Smooth muscle cell (in vitro differentiated cells): ENCODE measurements around the gene MTCL3.

Experiments used
- DNase-seq: peaks from one replicate; lab custom pipeline; 2025; ENCODE audit not compliant: unreplicated experiment; lab: John Stamatoyannopoulos, UW
- H2AFZ ChIP-seq: fragments of 200-600 bp; sonication (generic); 2 replicates; pipeline ENCODE4 v1.6.0; 2016; ENCODE audit warnings: antibody characterized with exemption, low read depth, mild to moderate bottlenecking
- H3F3A ChIP-seq: fragments of 200-600 bp; sonication (generic); 2 replicates; pipeline ENCODE4 v1.6.0; 2017; ENCODE audit warnings: antibody characterized with exemption, low read depth
- H3K27ac ChIP-seq: fragments of 200-600 bp; sonication (generic); 2 replicates; pipeline ENCODE4 v1.5.1; 2016; ENCODE audit warnings: low read depth, mild to moderate bottlenecking
- H3K27me3 ChIP-seq: fragments of 200-600 bp; sonication (generic); 2 replicates; pipeline ENCODE4 v1.6.1; 2016; ENCODE audit warnings: low read depth, mild to moderate bottlenecking
- H3K36me3 ChIP-seq: fragments of 200-600 bp; sonication (generic); 2 replicates; pipeline ENCODE4 v1.5.1; 2016; ENCODE audit warnings: low read depth
- H3K4me1 ChIP-seq: fragments of 200-600 bp; sonication (generic); 2 replicates; pipeline ENCODE4 v1.5.1; 2016; ENCODE audit warnings: low read depth
- H3K4me2 ChIP-seq: fragments of 200-600 bp; sonication (generic); 2 replicates; pipeline ENCODE4 v1.6.0; 2016; ENCODE audit warnings: mild to moderate bottlenecking
- H3K4me3 ChIP-seq: fragments of 200-600 bp; sonication (generic); 2 replicates; pipeline ENCODE4 v1.5.1; 2016; ENCODE audit warnings: mild to moderate bottlenecking
- H3K79me2 ChIP-seq: fragments of 200-600 bp; sonication (generic); 2 replicates; pipeline ENCODE4 v1.6.0; 2016; ENCODE audit warnings: low read depth, mild to moderate bottlenecking
- H3K9ac ChIP-seq: fragments of 200-600 bp; sonication (generic); 2 replicates; pipeline ENCODE4 v1.6.0; 2016; ENCODE audit warnings: low read depth
- H3K9me3 ChIP-seq: fragments of 200-600 bp; sonication (generic); replicated peaks from 2 replicates; pipeline ENCODE4 v1.5.1; 2016; ENCODE audit warnings: low read depth
- H4K20me1 ChIP-seq: fragments of 200-600 bp; sonication (generic); 2 replicates; pipeline ENCODE4 v1.6.0; 2016; ENCODE audit warnings: low read depth
- WGBS: methylation state at CpG from one replicate; pipeline ENCODE4 v1.1.7; 2016; ENCODE audit warnings: low lambda C conversion rate; 5-methylcytosine and 5-hydroxymethylcytosine counted together
- TF ChIP-seq, protein P1 (sequence below): fragments of 200-600 bp; sonication (generic); IDR thresholded peaks from 2 replicates; pipeline ENCODE4 v1.5.1; 2017; ENCODE audit warnings: borderline replicate concordance, mild to moderate bottlenecking, antibody characterized with exemption; ENCODE audit not compliant: insufficient read depth, poor library complexity, severe bottlenecking

Gene MTCL3

DNA sequence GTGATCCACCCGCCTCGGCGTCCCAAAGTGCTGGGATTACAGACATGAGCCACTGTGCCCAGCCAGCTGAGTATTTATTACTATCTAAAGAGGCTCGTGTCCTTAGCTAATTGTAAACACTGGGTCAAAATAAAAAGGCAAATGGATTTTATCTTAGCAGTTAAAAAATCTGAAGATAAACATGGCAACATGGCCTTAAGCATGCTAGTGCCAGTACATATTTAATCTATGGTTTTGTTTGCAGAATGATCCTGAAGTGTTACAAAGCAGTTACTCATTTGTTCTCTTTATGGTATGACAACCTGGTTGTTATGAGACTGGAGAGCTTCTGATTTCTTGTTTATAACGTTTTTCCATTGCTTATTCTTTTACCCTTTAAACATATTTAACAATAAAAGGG, 56.1 kb downstream of the MTCL3 start:
- TF ChIP-seq, protein P1, sequence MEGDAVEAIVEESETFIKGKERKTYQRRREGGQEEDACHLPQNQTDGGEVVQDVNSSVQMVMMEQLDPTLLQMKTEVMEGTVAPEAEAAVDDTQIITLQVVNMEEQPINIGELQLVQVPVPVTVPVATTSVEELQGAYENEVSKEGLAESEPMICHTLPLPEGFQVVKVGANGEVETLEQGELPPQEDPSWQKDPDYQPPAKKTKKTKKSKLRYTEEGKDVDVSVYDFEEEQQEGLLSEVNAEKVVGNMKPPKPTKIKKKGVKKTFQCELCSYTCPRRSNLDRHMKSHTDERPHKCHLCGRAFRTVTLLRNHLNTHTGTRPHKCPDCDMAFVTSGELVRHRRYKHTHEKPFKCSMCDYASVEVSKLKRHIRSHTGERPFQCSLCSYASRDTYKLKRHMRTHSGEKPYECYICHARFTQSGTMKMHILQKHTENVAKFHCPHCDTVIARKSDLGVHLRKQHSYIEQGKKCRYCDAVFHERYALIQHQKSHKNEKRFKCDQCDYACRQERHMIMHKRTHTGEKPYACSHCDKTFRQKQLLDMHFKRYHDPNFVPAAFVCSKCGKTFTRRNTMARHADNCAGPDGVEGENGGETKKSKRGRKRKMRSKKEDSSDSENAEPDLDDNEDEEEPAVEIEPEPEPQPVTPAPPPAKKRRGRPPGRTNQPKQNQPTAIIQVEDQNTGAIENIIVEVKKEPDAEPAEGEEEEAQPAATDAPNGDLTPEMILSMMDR = no peak
- Histone ChIP-seq H3K9me3 (no peaks in the 10 kb centered on the region), H3K27ac (peak overlapping the region; percentile 64), H3F3A (peaks cover 8% of the 10 kb centered on the region), H3K36me3 (no peaks in the 10 kb centered on the region), H3K4me1 (peaks cover 16% of the 10 kb centered on the region), H3K27me3 (no peaks in the 10 kb centered on the region), H2AFZ (no peak overlapping the region), H3K4me3 (no peak overlapping the region), H4K20me1 (no peaks in the 10 kb centered on the region), H3K9ac (no peak overlapping the region), H3K4me2 (no peak overlapping the region), H3K79me2 (no peaks in the 10 kb centered on the region)
- DNase-seq = no peak
- 55% methylated on average over 5 of the region's 5 CpGs for WGBS

DNA sequence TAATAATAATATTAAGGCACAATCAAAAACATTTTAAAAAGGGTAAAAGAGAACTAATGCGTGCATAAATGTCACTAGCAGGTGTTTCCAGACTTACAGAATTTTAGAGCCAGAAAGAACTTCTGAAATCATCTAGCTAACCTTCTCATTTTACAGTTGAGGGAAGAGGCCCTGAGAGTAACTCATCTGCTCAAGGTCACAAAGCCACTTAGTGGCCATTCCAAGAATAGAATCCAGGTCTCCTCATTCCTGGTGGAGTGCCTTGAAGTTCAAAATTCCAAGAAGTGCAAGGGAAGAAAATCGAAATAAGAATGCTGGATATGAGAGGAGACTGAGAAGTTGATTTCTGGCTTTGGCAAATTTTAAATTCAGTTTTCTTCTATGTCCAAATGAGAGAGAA, 56.8 kb downstream of the MTCL3 start:
- DNase-seq = no peak
- TF ChIP-seq, protein P1 = no peak
- WGBS = 82% methylated on average over 2 of the region's 2 CpGs
- Histone ChIP-seq H4K20me1 (no peaks in the 10 kb centered on the region), H3K9ac (no peak overlapping the region), H3K27me3 (no peaks in the 10 kb centered on the region), H3K9me3 (no peaks in the 10 kb centered on the region), H3K4me2 (no peak overlapping the region), H3K4me3 (no peak overlapping the region), H3K79me2 (no peaks in the 10 kb centered on the region), H2AFZ (no peak overlapping the region), H3K4me1 (peaks cover 20% of the 10 kb centered on the region), H3K36me3 (no peaks in the 10 kb centered on the region), H3K27ac (peak overlapping the region; percentile 64), H3F3A (peaks cover 13% of the 10 kb centered on the region)

DNA sequence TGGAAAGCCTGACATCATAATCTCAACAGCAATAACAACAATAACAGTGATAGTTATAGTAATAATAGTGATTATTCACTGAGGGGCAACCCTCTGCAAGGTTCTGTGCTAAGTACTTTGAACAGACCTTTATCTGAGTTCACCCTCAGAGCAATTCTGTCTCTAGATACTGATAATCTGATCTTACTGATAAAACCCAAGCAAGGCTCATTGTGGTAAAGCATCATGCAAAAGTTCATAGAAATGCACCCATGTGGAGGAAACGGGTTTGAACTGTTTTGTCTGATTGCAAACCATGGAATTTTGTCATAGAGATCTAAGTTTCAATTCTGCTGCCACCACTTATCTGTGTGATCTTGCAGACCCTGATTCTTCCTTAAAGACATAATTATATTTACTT, 58.7 kb downstream of the MTCL3 start:
- Histone ChIP-seq H3K27ac (no peak overlapping the region), H3F3A (peaks cover 17% of the 10 kb centered on the region), H3K9ac (no peak overlapping the region), H3K36me3 (no peaks in the 10 kb centered on the region), H3K27me3 (no peaks in the 10 kb centered on the region), H4K20me1 (no peaks in the 10 kb centered on the region), H3K9me3 (no peaks in the 10 kb centered on the region), H3K79me2 (no peaks in the 10 kb centered on the region), H3K4me1 (peaks cover 20% of the 10 kb centered on the region), H2AFZ (no peak overlapping the region), H3K4me2 (no peak overlapping the region), H3K4me3 (no peak overlapping the region)
- TF ChIP-seq, protein P1 = no peak
- no peak for DNase-seq
- WGBS = 76% methylated on average over 1 of the region's 1 CpG

DNA sequence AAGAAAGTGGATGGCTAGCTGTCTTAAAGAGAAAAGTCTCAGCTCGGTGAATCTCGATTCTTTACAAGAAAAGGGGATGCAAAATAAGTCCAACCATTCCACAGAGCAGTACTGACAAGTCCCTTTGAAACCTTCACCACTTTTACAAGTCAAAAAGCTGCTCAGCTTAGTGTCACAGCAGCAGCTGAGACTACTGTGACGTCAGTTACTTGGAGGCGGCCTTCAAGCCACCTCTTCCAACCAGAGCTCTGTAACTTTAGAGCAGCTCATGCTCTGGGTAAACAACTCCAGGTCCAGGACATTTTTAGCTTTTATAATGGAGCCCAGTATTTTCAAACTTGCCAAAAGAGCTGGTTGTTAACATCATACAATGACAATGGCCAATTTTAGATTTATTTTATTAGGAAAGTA, 59.9 kb downstream of the MTCL3 start, which contains the start of gene KIAA0408:
Gene KIAA0408, minus strand, starts transcription at position 159 of the 411 bp plus-strand sequence. CDS start 5,408 bp downstream, outside the sequence.
- peak within 1 kb of the TSS; percentile 51 for H3K4me3 ChIP-seq
- H3K27ac ChIP-seq = peak within 1 kb of the TSS; percentile 93
- peak within 1 kb of the TSS; percentile 74 for H3K9ac ChIP-seq
- H3F3A ChIP-seq = peaks cover 14% of the 10 kb centered on the region
- H4K20me1 ChIP-seq = no peaks in the 10 kb centered on the region
- H3K36me3 ChIP-seq = no peaks in the 10 kb centered on the region
- H3K9me3 ChIP-seq = no peaks in the 10 kb centered on the region
- WGBS = 14% methylated on average over 4 of the region's 4 CpGs
- no peaks in the 10 kb centered on the region for H3K27me3 ChIP-seq
- peaks cover 20% of the 10 kb centered on the region for H3K4me1 ChIP-seq
- DNase-seq = no peak
- H3K4me2 ChIP-seq = peak within 1 kb of the TSS; percentile 79
- TF ChIP-seq, protein P1 = no peak
- H2AFZ ChIP-seq = peak within 1 kb of the TSS; percentile 78
- peaks cover 6% of the 10 kb centered on the region for H3K79me2 ChIP-seq
